Natural killer cell (primary cell): ENCODE results near the gene SYCE3. TPM values are rescaled to one million over a fixed set of nuclear protein-coding genes. Genes with fewer than 3 reads are reported as not detected.

Experiments used
- ATAC-seq, 3 donors: fragments of 150-1000 bp in 2 of 3; fragments of 200-7000 bp in 1 of 3; cut with Tn5 transposase; 1 replicate in 1 of 3; 2 replicates in 2 of 3; pipeline ENCODE4 v1.10.0; 2021; ENCODE audit warnings: mild to moderate bottlenecking in 2 of 3, moderate library complexity in 2 of 3
- DNase-seq, 2 donors: peaks; one replicate each; pipeline versions ENCODE4 v3.0.0 to v3.0.0-alpha.2; 2013 to 2021; ENCODE audit warnings: mixed read lengths in 1 of 2
- H3K27ac ChIP-seq: one replicate; pipeline ENCODE4 v1.5.1; 2013; ENCODE audit warnings: mild to moderate bottlenecking, low read length
- H3K27me3 ChIP-seq: one replicate; pipeline ENCODE4 v1.6.1; 2013; ENCODE audit warnings: low read length; ENCODE audit not compliant: control insufficient read depth, insufficient read depth
- H3K36me3 ChIP-seq: one replicate; pipeline ENCODE4 v1.6.1; 2013; ENCODE audit warnings: low read length; ENCODE audit not compliant: control insufficient read depth, insufficient read depth
- H3K4me1 ChIP-seq: one replicate; pipeline ENCODE4 v1.6.1; 2013; ENCODE audit warnings: low read length; ENCODE audit not compliant: control insufficient read depth, insufficient read depth
- H3K4me3 ChIP-seq: one replicate; pipeline ENCODE4 v1.5.1; 2013; ENCODE audit warnings: low read length
- H3K9me3 ChIP-seq: one replicate; pipeline ENCODE4 v1.6.1; 2013; ENCODE audit warnings: low read length; ENCODE audit not compliant: control insufficient read depth, insufficient read depth
- H3K27ac Mint-ChIP-seq, 2 donors: one replicate each; pipeline ENCODE4 v1.8.0; 2022; ENCODE audit warnings: mild to moderate bottlenecking in 2 of 2, mixed read lengths in 2 of 2, moderate library complexity in 1 of 2
- H3K27me3 Mint-ChIP-seq, 2 donors: one replicate each; pipeline ENCODE4 v1.8.0; 2022; ENCODE audit warnings: low read depth in 2 of 2, mixed read lengths in 2 of 2
- H3K36me3 Mint-ChIP-seq: one replicate; pipeline ENCODE4 v1.8.0; 2022; ENCODE audit warnings: mixed read lengths
- H3K4me1 Mint-ChIP-seq, 2 donors: one replicate each; pipeline ENCODE4 v1.8.0; 2022; ENCODE audit warnings: mixed read lengths in 2 of 2
- H3K4me3 Mint-ChIP-seq: one replicate; pipeline ENCODE4 v1.8.0; 2022; ENCODE audit warnings: mild to moderate bottlenecking, moderate library complexity, mixed read lengths
- H3K9me3 Mint-ChIP-seq, 2 donors: one replicate each; pipeline ENCODE4 v1.8.0; 2022; ENCODE audit warnings: mixed read lengths in 2 of 2
- CTCF ChIP-seq: fragments of 200-600 bp; IDR thresholded peaks from one replicate; pipeline ENCODE4 v1.8.0; 2022; ENCODE audit warnings: antibody characterized with exemption
- WGBS: methylation state at CpG from one replicate; pipeline ENCODE4 v1.1.7; 2013; ENCODE audit warnings: missing lambda C conversion rate; ENCODE audit not compliant: insufficient coverage; 5-methylcytosine and 5-hydroxymethylcytosine counted together
- intact Hi-C: fragments of 100-400 bp; cut with micrococcal nuclease; formaldehyde crosslinking; loops from one replicate; pipeline ENCODE4 v1.14.2; 2022
- total RNA-seq, 4 donors: library from RNA; stranded (reverse); fragments of 120-200 nt in 1 of 4; gene quantifications; one replicate each; pipeline versions ENCODE4 v1.2.3 to v1.2.4, GENCODE V29; 2013 to 2022

The SYCE3 gene
- total RNA-seq, 3 donors from 2014 or later (not counting 1 experiment from before 2014, with no cell fraction given) = not detected

- Histone ChIP-seq H3K36me3 (no peaks in the 10 kb centered on the region), H3K27me3 (peaks cover 37% of the 10 kb centered on the region), H3K9me3 (no peaks in the 10 kb centered on the region), H3K27ac (no peak overlapping the region), H3K4me1 (peaks cover 8% of the 10 kb centered on the region), H3K4me3 (no peak overlapping the region)
- ATAC-seq = no peak
- no peak for TF ChIP-seq CTCF
- no peak for DNase-seq
- WGBS = 42% methylated on average over 103 of the region's 103 CpGs
- intact Hi-C loops = no loop called here
- H3K4me1 Mint-ChIP-seq = peaks cover 0 to 10% of the 10 kb centered on the region in 2 donors
- H3K27me3 Mint-ChIP-seq = peaks cover 28 to 46% of the 10 kb centered on the region in 2 donors
- H3K4me3 Mint-ChIP-seq = no peak overlapping the region
- H3K9me3 Mint-ChIP-seq = no peaks in the 10 kb centered on the region
- H3K36me3 Mint-ChIP-seq = no peaks in the 10 kb centered on the region
- no peak overlapping the region for H3K27ac Mint-ChIP-seq
Observed at GRCh38 chr22:50604256-50605001, 41.7 kb upstream of the SYCE3 start.

GRCh38 chr22:50603511-50604255 is 41.0 kb upstream of the SYCE3 start:
- peaks cover 28 to 46% of the 10 kb centered on the region in 2 donors for H3K27me3 Mint-ChIP-seq
- 8% methylated on average over 70 of the region's 70 CpGs for WGBS
- Histone ChIP-seq H3K4me1 (peaks cover 8% of the 10 kb centered on the region), H3K9me3 (no peaks in the 10 kb centered on the region), H3K27me3 (peaks cover 41% of the 10 kb centered on the region), H3K27ac (no peak overlapping the region), H3K4me3 (no peak overlapping the region), H3K36me3 (no peaks in the 10 kb centered on the region)
- intact Hi-C loops = no loop called here
- H3K36me3 Mint-ChIP-seq = no peaks in the 10 kb centered on the region
- no peak overlapping the region for H3K4me3 Mint-ChIP-seq
- H3K27ac Mint-ChIP-seq = no peak overlapping the region
- H3K4me1 Mint-ChIP-seq = peaks cover 0 to 10% of the 10 kb centered on the region in 2 donors
- no peaks in the 10 kb centered on the region for H3K9me3 Mint-ChIP-seq
- TF ChIP-seq CTCF = no peak
- DNase-seq (no peak), ATAC-seq (no peak)

GRCh38 chr22:50602338-50602700 is 39.6 kb upstream of the SYCE3 start:
- Mint-ChIP-seq H3K36me3 (peaks cover under 1% of the 10 kb centered on the region), H3K4me3 (peak overlapping the region; percentile 74), H3K27me3 (peaks cover 23 to 39% of the 10 kb centered on the region in 2 donors), H3K27ac (no peak overlapping the region), H3K4me1 (peaks cover 0 to 10% of the 10 kb centered on the region in 2 donors), H3K9me3 (no peaks in the 10 kb centered on the region)
- 45% methylated on average over 2 of the region's 2 CpGs for WGBS
- DNase-seq (no peak), ATAC-seq (no peak)
- peaks cover 42% of the 10 kb centered on the region for H3K27me3 ChIP-seq
- H3K9me3 ChIP-seq = no peaks in the 10 kb centered on the region
- H3K36me3 ChIP-seq = no peaks in the 10 kb centered on the region
- H3K4me3 ChIP-seq = no peak overlapping the region
- intact Hi-C loops = no loop called here
- peaks cover 8% of the 10 kb centered on the region for H3K4me1 ChIP-seq
- H3K27ac ChIP-seq = no peak overlapping the region
- no peak for TF ChIP-seq CTCF
